SH-SY5Y (cell line): ENCODE data around the gene ALLC.

ENCODE experiments used
- GATA2 ChIP-seq: IDR thresholded peaks from 2 replicates; pipeline ENCODE4 v1.6.1; 2011; ENCODE audit warnings: mild to moderate bottlenecking, low read depth, low read length
- GATA3 ChIP-seq: IDR thresholded peaks from 2 replicates; pipeline ENCODE4 v1.6.1; 2011; ENCODE audit warnings: low read depth, mild to moderate bottlenecking, low read length, moderate library complexity

GRCh38 chr2:3648652-3649177 is 9.3 kb upstream of the ALLC start:
- TF ChIP-seq GATA3 (no peak), GATA2 (no peak)
